HL-60/S4 (cell line): ENCODE results near the gene CAMSAP3.

Source experiments
- in situ Hi-C: fragments of 300-500 bp; cut with MboI; formaldehyde crosslinking; loops from 2 replicates; pipeline ENCODE4 v1.14.3; 2022; ENCODE audit warnings: low sequenced_read_pairs

CAMSAP3 gene

DNA sequence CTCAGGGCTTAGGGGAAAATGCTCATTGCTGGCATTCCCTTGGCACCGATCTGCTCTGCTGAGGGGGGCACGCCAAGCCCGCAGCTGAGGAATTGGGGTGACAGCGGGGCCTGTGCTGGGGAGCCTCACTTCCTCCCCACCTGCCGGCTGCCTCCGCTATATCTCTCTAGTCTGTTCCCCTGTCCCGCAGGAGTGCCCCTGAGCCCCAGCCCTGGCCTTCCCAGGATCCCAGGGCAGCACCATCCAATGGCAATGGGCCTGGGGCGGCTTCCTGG is 50.7 kb downstream of the CAMSAP3 start:
- in situ Hi-C loops, result no loop called here

DNA sequence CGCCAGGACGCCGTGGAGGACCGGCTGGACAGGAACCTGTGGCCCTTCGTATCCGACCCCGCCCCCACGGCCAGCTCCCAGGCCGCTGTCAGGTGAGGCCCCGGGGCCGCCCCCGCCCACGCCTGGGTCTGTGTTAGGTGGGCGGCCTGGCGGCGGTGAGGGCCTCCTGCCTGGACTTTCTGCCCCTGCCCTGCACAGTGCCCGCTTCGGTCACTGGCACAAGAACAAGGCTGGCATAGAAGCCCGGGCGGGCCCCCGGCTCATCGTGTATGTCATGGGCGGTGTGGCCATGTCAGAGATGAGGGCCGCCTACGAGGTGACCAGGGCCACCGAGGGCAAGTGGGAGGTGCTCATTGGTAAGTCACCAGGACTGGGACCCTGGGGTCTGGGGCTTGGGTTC is 51.5 kb downstream of the CAMSAP3 start:
- in situ Hi-C loops, result no loop called here

DNA sequence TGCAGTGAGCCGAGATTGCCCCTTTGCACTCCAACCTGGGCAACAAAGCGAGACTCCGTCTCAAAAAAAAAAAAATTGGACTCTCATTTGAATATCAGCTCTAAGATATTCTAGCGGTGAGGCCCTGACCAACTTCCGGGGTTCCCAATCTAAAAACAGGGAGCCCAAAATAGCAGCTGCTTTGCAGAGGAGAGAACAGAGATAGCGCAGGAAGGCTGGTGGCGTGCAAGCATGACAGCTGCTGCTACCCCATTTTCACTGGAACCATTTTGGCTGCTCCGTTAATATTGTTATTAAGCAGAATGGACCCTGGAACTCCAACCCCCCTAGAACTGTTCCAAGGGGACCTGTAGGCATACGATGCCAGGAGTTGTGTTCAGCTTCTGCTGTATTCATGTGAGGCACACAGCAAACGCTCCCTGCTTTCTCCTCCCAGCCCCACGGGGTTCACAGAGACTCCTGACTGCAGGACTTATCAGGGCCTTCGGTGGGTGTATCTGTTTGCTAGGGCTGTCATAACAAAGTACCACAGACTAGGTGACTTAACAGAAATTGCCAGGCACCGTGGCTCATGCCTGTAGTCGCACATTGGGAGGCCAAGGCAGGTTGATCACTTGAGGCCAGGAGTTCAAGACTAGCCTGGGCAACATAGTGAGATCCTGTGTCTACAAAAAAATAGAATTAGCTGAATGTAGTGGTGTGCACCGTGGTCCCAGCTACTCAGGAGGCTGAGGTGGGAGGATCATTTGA is 52.8 kb downstream of the CAMSAP3 start:
- in situ Hi-C loops, result no loop called here

GRCh38 chr19:7650148-7650547 is 54.5 kb downstream of the CAMSAP3 start:
- in situ Hi-C loops, result no loop called here

GRCh38 chr19:7652061-7652641 is 56.5 kb downstream of the CAMSAP3 start:
- in situ Hi-C loops, result no loop called here

GRCh38 chr19:7654401-7654800 is 58.7 kb downstream of the CAMSAP3 start:
- in situ Hi-C loops, result no loop called here

DNA sequence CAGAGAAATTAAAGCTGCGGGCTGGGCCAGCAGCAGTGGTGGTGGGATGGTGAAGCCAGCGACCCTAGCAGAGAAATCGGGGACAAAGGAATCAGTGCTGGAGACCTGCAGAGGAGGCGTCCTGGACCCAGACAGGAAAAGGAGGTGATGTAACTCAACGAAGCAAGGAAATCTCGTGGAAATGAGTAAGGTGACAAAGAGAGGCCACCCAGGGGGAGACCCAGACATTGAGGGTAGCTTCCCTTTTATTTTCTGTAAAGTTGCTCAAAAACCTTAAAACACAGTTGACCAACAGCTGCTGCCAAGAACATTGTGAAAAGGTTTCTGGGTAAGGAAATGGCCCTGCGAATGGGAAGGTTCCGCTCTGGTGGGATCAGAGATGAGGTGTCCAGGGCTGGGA is 59.9 kb downstream of the CAMSAP3 start:
- in situ Hi-C loops, result no loop called here

DNA sequence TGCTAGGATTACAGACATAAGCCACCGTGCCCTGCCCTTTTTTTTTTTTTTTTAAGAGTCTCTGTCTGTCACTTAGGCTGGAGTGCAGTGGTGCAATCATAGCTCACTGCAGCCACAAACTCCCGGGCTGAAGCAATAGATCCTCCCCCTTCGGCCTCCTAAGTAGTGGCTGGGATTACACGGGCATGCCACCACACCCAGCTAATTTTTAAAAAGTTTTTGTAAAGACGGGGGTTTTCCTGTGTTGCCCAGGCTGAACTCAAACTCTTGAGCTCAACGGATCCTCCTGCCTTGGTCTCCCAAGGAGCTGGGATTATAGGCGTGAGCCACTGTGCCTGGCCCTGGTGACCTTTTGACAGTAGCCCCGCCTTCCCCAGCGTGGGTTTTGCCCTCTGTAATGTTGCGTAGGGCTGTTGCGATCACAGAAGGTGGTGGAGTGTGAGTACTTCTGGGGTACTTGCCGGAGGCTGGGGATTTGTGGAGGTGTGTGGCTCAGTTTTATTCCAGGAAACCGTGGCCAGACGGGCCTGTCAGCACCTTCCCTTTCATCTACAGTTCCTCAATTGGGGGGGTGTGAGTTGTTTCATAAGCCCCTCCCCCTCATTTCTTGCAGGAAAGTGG is 61.6 kb downstream of the CAMSAP3 start:
- in situ Hi-C loops, result no loop called here

DNA sequence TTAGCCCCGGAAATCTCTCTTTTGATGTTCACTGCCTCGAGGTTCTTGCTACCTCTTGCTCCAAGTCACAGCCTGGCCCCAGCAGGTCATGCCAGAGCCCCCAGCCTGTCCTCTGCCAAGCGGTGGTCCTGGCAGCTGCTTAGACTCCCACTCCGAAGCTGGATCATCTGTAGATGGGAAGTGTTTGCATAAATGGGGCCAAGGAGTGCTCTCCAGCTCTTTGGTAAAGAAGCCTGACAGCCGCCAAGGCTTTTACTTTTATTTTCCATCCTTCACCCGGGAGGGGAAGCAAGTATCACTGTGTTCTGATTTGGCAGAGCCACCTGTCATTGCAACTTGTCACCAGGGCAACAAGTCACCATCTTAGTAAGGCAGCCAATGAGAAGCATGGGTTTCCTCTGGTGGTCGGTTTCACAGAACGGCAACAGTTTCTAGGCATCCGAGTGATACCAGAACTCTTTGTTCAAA is 62.6 kb downstream of the CAMSAP3 start:
- in situ Hi-C loops, result no loop called here

DNA sequence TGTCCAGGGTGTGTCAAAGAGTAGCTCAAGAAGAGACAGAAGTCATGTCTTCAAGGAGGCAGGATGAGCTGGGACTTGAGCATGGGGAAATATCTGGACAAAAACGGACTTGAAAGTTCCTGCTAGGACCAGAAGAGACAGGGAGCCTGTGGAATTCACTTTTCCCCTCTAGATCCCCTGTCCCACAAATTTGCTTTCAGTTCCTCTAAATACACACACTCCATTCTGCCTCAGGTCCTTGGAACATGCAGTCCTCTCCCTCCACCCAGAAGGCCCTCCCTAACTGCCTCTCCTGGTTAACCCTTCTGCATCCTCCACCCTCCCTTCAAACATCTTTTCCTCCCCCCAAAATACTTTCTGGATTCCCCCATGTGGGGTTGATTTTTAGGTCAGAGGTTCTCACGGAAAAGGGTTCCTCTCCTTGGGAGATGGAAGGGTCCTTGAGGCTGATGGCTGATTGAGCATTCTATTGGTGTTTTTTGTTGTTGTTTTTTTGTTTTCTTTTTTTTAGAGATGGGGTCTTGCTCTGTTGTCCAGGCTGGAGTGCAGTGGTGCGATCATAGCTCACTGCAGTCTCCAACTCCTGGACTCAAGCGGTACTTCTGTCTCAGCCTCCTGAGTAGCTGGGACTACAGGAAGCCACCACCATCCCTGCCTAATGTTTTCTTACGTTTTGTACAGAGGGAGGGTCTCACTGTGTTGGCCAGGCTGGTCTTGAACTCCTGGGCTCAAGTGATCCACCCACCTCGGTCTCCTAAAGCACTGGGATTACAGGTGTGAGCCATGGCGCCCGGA is 66.3 kb downstream of the CAMSAP3 start:
- in situ Hi-C loops, result no loop called here

GRCh38 chr19:7662657-7663056 is 67.0 kb downstream of the CAMSAP3 start:
- in situ Hi-C loops, result no loop called here

- in situ Hi-C loops, result no loop called here
These were observed 68.0 kb downstream of the CAMSAP3 start for GRCh38 chr19:7663706-7664105.

DNA sequence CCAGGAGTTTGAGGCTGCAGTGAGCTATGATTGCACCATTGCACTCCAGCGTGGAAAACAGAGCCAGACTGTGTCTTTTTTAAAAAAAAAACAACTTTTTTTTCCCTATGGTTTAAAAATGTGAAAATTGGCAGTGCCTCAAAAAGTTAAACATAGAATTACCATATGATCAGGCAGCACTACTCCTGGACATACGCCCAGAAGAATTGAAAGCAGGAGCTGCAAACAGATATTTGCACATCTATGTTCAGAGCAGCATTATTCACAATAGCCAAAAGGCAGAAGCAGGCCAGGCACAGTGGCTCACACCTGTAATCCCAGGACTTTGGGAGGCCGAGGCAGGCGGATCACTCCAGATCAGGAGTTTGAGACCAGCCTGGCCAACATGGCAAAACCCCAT is 69.4 kb downstream of the CAMSAP3 start:
- in situ Hi-C loops, result no loop called here
